ENCODE data around the gene ZNF724.
A peak's percentile ranks its signal among the peaks of the same experiment; 100 is the strongest.

The ZNF724 gene

DNA sequence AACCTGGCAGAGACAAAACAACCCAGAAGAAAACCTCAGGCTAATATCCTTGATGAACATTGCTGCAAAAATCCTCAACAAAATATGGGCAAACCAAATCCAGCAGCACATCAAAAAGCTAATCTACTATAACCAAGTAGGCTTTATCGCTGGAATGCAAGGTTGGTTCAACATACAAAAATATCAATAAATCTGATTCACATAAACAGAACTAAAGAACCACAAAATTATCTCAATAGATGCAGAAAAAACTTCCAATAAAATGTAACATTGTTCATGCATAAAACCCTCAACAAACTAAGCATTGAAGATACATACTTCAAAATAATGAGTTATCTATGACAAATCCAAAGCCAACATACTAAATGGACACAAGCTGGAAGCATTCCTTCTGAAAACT, 8.8 kb downstream of the ZNF724 start:
- Histone ChIP-seq H3K79me2 (ENCODE audit: insufficient read depth, low read length) (peaks cover 93% of the 10 kb centered on the region), H3K9me3 (ENCODE audit: insufficient read depth, low read length) (peaks cover 36% of the 10 kb centered on the region), H3K27me3 (ENCODE audit: low read length) (no peaks in the 10 kb centered on the region), H2AFZ (ENCODE audit: low read depth, low read length, severe bottlenecking) (no peak overlapping the region), H3K4me3 (ENCODE audit: insufficient read depth, low read length, poor library complexity, severe bottlenecking) (no peak overlapping the region), H3K9ac (ENCODE audit: low read length) (no peak overlapping the region), H4K20me1 (ENCODE audit: low read depth, low read length) (no peaks in the 10 kb centered on the region), H3K27ac (ENCODE audit: low read depth, low read length) (no peak overlapping the region), H3K9me2 (replicated peaks; ENCODE audit: insufficient read depth, low read length) (no peaks in the 10 kb centered on the region), H3K36me3 (ENCODE audit: low read length) (peaks cover 86% of the 10 kb centered on the region), H3K4me2 (ENCODE audit: low read depth, low read length, poor library complexity, severe bottlenecking) (no peak overlapping the region), H3F3A (ENCODE audit: insufficient read depth) (0 out of 2 replicates have a peak, but pooled peaks cover 5% of the 10 kb centered on the region)
- TF ChIP-seq EZH2phosphoT487 (conservative IDR thresholded peaks at IDR 0.05; ENCODE audit: low read length) = no peak
- TF ChIP-seq, protein P1, sequence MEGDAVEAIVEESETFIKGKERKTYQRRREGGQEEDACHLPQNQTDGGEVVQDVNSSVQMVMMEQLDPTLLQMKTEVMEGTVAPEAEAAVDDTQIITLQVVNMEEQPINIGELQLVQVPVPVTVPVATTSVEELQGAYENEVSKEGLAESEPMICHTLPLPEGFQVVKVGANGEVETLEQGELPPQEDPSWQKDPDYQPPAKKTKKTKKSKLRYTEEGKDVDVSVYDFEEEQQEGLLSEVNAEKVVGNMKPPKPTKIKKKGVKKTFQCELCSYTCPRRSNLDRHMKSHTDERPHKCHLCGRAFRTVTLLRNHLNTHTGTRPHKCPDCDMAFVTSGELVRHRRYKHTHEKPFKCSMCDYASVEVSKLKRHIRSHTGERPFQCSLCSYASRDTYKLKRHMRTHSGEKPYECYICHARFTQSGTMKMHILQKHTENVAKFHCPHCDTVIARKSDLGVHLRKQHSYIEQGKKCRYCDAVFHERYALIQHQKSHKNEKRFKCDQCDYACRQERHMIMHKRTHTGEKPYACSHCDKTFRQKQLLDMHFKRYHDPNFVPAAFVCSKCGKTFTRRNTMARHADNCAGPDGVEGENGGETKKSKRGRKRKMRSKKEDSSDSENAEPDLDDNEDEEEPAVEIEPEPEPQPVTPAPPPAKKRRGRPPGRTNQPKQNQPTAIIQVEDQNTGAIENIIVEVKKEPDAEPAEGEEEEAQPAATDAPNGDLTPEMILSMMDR (IDR thresholded peaks at IDR 0.05; ENCODE audit: insufficient read depth, low read length, poor library complexity, severe bottlenecking) = no peak

DNA sequence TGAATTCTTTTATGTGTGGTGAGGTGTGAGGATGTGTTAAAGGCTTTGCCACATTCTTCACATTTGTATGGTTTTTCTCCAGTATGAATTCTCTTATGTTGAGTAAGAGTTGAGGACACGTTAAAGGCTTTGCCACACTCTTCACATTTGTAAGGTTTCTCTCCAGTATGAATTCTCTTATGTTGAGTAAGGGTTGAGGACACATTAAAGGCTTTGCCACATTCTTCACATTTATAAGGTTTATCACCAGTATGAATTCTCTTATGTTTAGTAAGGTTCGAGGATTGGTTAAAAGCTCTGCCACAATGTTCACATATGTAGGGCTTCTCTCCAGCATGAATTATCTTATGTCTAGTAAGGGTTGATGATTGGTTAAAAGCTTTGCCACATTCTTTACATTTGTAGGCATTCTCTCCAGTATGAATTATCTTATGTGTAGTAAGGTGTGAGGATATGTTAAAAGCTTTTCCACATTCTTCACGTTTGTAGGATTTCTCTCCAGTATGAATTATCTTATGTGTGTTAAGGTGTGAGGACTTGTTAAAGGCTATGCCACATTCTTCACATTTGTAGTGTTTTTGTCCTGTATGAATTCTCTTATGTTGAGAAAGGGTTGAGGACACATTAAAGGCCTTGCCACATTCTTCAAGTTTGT, 27.1 kb downstream of the ZNF724 start:
- peaks cover 74% of the 10 kb centered on the region for H3K9me3 ChIP-seq (ENCODE audit: insufficient read depth, low read length)

DNA sequence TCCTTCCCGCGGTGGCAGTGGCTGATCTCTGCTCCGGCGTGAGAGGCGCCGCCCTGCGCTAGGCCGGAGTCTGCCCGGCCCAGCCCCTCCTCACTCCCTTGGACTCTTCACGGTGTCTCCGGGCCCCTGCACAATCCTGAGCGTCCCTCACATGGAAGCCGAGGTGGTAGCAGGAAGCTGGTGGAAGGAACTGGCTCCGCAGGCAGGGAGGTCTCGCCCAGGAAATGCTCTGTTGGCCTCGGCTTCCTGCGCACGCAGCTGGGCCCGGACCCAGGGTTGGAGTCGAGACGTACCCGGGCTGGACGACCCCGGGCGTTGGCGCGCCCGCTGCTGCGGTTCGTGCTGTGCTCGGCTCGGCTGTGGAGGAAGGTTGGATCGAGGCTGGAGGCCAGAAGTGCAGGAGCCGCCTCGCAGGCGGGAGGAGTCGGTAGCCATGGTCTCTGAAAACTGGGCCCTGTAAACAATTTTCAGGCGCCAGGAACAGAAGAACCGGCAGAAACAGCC, 46.3 kb downstream of the ZNF724 start:
- 0 out of 2 replicates have a peak, but pooled peaks cover under 1% of the 10 kb centered on the region for H3F3A ChIP-seq (ENCODE audit: insufficient read depth)
- H3K4me3 ChIP-seq (ENCODE audit: insufficient read depth, low read length, poor library complexity, severe bottlenecking) = no peak overlapping the region
- no peaks in the 10 kb centered on the region for H4K20me1 ChIP-seq (ENCODE audit: low read depth, low read length)
- no peak overlapping the region for H3K4me2 ChIP-seq (ENCODE audit: low read depth, low read length, poor library complexity, severe bottlenecking)
- no peaks in the 10 kb centered on the region for H3K36me3 ChIP-seq (ENCODE audit: low read length)
- TF ChIP-seq, protein P1 (IDR thresholded peaks at IDR 0.05; ENCODE audit: insufficient read depth, low read length, poor library complexity, severe bottlenecking) = no peak
- no peak for TF ChIP-seq EZH2phosphoT487 (conservative IDR thresholded peaks at IDR 0.05; ENCODE audit: low read length)
- no peaks in the 10 kb centered on the region for H3K79me2 ChIP-seq (ENCODE audit: insufficient read depth, low read length)
- H2AFZ ChIP-seq (ENCODE audit: low read depth, low read length, severe bottlenecking) = no peak overlapping the region
- H3K9me2 ChIP-seq (replicated peaks; ENCODE audit: insufficient read depth, low read length) = no peaks in the 10 kb centered on the region
- no peak overlapping the region for H3K27ac ChIP-seq (ENCODE audit: low read depth, low read length)
- no peak overlapping the region for H3K9ac ChIP-seq (ENCODE audit: low read length)
- no peaks in the 10 kb centered on the region for H3K9me3 ChIP-seq (ENCODE audit: insufficient read depth, low read length)
- H3K27me3 ChIP-seq (ENCODE audit: low read length) = no peaks in the 10 kb centered on the region

More for the DNA sequence above, 27.1 kb downstream of the ZNF724 start:
- H2AFZ ChIP-seq (ENCODE audit: low read depth, low read length, severe bottlenecking) = no peak overlapping the region
- H3K4me3 ChIP-seq (ENCODE audit: insufficient read depth, low read length, poor library complexity, severe bottlenecking) = peak overlapping the region; percentile 6
- no peaks in the 10 kb centered on the region for H4K20me1 ChIP-seq (ENCODE audit: low read depth, low read length)
- H3K9ac ChIP-seq (ENCODE audit: low read length) = no peak overlapping the region
- no peak for TF ChIP-seq EZH2phosphoT487 (conservative IDR thresholded peaks at IDR 0.05; ENCODE audit: low read length)
- TF ChIP-seq, protein P1 (IDR thresholded peaks at IDR 0.05; ENCODE audit: insufficient read depth, low read length, poor library complexity, severe bottlenecking) = no peak
- peaks cover 3% of the 10 kb centered on the region; the same call in 1 of the 2 replicates for H3K79me2 ChIP-seq (ENCODE audit: insufficient read depth, low read length)
- no peak overlapping the region for H3K27ac ChIP-seq (ENCODE audit: low read depth, low read length)
- no peaks in the 10 kb centered on the region for H3K27me3 ChIP-seq (ENCODE audit: low read length)
- peaks cover 95% of the 10 kb centered on the region for H3K36me3 ChIP-seq (ENCODE audit: low read length)
- H3K4me2 ChIP-seq (ENCODE audit: low read depth, low read length, poor library complexity, severe bottlenecking) = no peak overlapping the region
- no peaks in the 10 kb centered on the region for H3F3A ChIP-seq (ENCODE audit: insufficient read depth)
- H3K9me2 ChIP-seq (replicated peaks; ENCODE audit: insufficient read depth, low read length) = no peaks in the 10 kb centered on the region
